Natural killer cell (primary cell): ENCODE results near the gene KDM1B. TPM values are rescaled to one million over a fixed set of nuclear protein-coding genes. Genes with fewer than 3 reads are reported as not detected.

Experiments used
- ATAC-seq, 3 donors: fragments of 150-1000 bp in 2 of 3; fragments of 200-7000 bp in 1 of 3; cut with Tn5 transposase; 1 replicate in 1 of 3; 2 replicates in 2 of 3; pipeline ENCODE4 v1.10.0; 2021; ENCODE audit warnings: mild to moderate bottlenecking in 2 of 3, moderate library complexity in 2 of 3
- DNase-seq, 2 donors: peaks; one replicate each; pipeline versions ENCODE4 v3.0.0 to v3.0.0-alpha.2; 2013 to 2021; ENCODE audit warnings: mixed read lengths in 1 of 2
- H3K27ac ChIP-seq: one replicate; pipeline ENCODE4 v1.5.1; 2013; ENCODE audit warnings: mild to moderate bottlenecking, low read length
- H3K27me3 ChIP-seq: one replicate; pipeline ENCODE4 v1.6.1; 2013; ENCODE audit warnings: low read length; ENCODE audit not compliant: control insufficient read depth, insufficient read depth
- H3K36me3 ChIP-seq: one replicate; pipeline ENCODE4 v1.6.1; 2013; ENCODE audit warnings: low read length; ENCODE audit not compliant: control insufficient read depth, insufficient read depth
- H3K4me1 ChIP-seq: one replicate; pipeline ENCODE4 v1.6.1; 2013; ENCODE audit warnings: low read length; ENCODE audit not compliant: control insufficient read depth, insufficient read depth
- H3K4me3 ChIP-seq: one replicate; pipeline ENCODE4 v1.5.1; 2013; ENCODE audit warnings: low read length
- H3K9me3 ChIP-seq: one replicate; pipeline ENCODE4 v1.6.1; 2013; ENCODE audit warnings: low read length; ENCODE audit not compliant: control insufficient read depth, insufficient read depth
- H3K27ac Mint-ChIP-seq, 2 donors: one replicate each; pipeline ENCODE4 v1.8.0; 2022; ENCODE audit warnings: mild to moderate bottlenecking in 2 of 2, mixed read lengths in 2 of 2, moderate library complexity in 1 of 2
- H3K27me3 Mint-ChIP-seq, 2 donors: one replicate each; pipeline ENCODE4 v1.8.0; 2022; ENCODE audit warnings: low read depth in 2 of 2, mixed read lengths in 2 of 2
- H3K36me3 Mint-ChIP-seq: one replicate; pipeline ENCODE4 v1.8.0; 2022; ENCODE audit warnings: mixed read lengths
- H3K4me1 Mint-ChIP-seq, 2 donors: one replicate each; pipeline ENCODE4 v1.8.0; 2022; ENCODE audit warnings: mixed read lengths in 2 of 2
- H3K4me3 Mint-ChIP-seq: one replicate; pipeline ENCODE4 v1.8.0; 2022; ENCODE audit warnings: mild to moderate bottlenecking, moderate library complexity, mixed read lengths
- H3K9me3 Mint-ChIP-seq, 2 donors: one replicate each; pipeline ENCODE4 v1.8.0; 2022; ENCODE audit warnings: mixed read lengths in 2 of 2
- WGBS: methylation state at CpG from one replicate; pipeline ENCODE4 v1.1.7; 2013; ENCODE audit warnings: missing lambda C conversion rate; ENCODE audit not compliant: insufficient coverage; 5-methylcytosine and 5-hydroxymethylcytosine counted together
- intact Hi-C: fragments of 100-400 bp; cut with micrococcal nuclease; formaldehyde crosslinking; loops from one replicate; pipeline ENCODE4 v1.14.2; 2022
- total RNA-seq, 4 donors: library from RNA; stranded (reverse); fragments of 120-200 nt in 1 of 4; gene quantifications; one replicate each; pipeline versions ENCODE4 v1.2.3 to v1.2.4, GENCODE V29; 2013 to 2022
- TF ChIP-seq, protein P1 (sequence below): fragments of 200-600 bp; IDR thresholded peaks from one replicate; pipeline ENCODE4 v1.8.0; 2022; ENCODE audit warnings: antibody characterized with exemption

KDM1B gene
- total RNA-seq, 3 donors from 2014 or later (not counting 1 experiment from before 2014, with no cell fraction given): 12.7 to 13.3 (median 13.0) TPM

DNA sequence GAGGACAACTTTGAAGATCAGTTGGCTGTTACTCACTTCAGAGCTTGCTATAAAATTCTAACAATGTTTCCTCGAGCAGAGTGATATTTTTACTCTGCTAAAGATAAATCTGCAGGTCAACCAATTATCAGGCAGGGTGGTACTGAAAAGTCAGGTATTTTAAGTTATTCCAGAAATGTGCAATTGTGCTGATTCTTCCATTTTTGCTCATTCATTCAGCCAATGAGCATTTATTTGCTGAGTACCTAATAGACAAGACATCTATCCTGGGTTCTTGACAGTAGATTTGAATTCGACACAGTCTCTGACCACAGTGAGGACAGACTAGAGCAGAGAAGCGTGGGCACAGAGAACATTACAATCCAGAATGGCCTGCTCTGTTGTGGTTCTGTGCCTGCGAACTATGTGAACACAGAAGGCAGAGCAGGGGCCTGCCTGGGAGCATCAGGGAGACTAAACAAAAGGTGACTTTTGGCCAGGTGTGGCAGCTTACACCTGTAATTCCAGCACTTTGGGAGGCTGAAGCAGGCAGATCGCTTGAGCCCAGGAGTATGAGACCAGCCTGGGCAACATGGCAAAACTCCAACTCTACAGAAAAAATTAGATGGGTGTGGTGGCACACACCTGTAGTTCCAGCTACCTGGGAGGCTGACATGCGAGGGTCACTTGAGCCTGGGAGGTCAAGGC lies 15.1 kb upstream of the KDM1B start:
- H3K9me3 Mint-ChIP-seq: no peaks in the 10 kb centered on the region
- 95% methylated on average over 6 of the region's 6 CpGs for WGBS
- no peaks in the 10 kb centered on the region for H3K27me3 ChIP-seq
- H3K9me3 ChIP-seq: no peaks in the 10 kb centered on the region
- H3K36me3 Mint-ChIP-seq: peaks cover 39% of the 10 kb centered on the region
- no peak for DNase-seq
- H3K27ac Mint-ChIP-seq: peak overlapping the region in 1 of 2 donors; percentile 28
- peaks cover 62% of the 10 kb centered on the region for H3K36me3 ChIP-seq
- H3K27ac ChIP-seq: no peak overlapping the region
- TF ChIP-seq, protein P1, sequence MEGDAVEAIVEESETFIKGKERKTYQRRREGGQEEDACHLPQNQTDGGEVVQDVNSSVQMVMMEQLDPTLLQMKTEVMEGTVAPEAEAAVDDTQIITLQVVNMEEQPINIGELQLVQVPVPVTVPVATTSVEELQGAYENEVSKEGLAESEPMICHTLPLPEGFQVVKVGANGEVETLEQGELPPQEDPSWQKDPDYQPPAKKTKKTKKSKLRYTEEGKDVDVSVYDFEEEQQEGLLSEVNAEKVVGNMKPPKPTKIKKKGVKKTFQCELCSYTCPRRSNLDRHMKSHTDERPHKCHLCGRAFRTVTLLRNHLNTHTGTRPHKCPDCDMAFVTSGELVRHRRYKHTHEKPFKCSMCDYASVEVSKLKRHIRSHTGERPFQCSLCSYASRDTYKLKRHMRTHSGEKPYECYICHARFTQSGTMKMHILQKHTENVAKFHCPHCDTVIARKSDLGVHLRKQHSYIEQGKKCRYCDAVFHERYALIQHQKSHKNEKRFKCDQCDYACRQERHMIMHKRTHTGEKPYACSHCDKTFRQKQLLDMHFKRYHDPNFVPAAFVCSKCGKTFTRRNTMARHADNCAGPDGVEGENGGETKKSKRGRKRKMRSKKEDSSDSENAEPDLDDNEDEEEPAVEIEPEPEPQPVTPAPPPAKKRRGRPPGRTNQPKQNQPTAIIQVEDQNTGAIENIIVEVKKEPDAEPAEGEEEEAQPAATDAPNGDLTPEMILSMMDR: no peak
- no peak for ATAC-seq
- no peaks in the 10 kb centered on the region for H3K4me1 ChIP-seq
- intact Hi-C loops: no loop called here
- no peak overlapping the region for H3K4me3 Mint-ChIP-seq
- no peaks in the 10 kb centered on the region for H3K27me3 Mint-ChIP-seq
- H3K4me1 Mint-ChIP-seq: no peaks in the 10 kb centered on the region
- no peak overlapping the region for H3K4me3 ChIP-seq

DNA sequence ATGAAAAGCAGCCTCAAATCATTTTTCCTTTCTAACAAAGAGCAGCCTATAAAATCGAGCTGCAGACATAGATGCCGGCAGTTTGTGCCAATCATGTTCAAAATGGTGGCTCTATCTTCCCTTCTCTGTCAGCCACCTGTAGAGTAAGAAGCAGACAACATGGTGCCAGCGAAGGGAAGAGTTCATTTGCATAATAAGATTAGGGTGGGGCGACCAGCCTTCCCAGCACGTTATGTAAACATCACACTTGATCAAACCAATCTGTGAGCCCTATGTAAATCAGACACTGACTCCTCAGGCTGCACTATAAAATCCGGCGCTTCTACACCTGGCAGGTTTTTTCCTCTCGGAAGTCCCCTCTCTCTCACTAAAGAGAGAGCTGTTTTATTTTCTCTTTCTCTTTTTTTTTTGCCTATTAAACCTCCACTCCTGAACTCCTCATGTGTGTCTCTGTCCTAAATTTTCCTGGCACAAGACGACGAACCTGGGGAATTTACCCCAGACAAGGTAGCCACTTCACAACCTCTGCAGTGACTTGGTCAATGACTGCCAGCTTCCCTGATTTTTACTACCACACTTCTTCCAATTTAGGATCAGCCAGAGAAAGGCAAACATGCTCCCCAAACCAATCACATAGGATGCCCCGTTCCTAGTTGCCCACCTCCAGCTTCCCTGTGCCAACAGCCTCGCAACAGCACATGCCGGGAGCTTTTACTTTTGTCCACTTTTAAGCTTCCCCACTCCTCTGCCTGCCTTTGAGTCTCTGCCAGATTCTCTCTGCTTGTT lies 13.2 kb upstream of the KDM1B start:
- TF ChIP-seq, protein P1: no peak
- ATAC-seq (no peak), DNase-seq (no peak)
- Mint-ChIP-seq H3K36me3 (peaks cover 39% of the 10 kb centered on the region), H3K27me3 (no peaks in the 10 kb centered on the region), H3K4me3 (no peak overlapping the region), H3K27ac (peak overlapping the region in 1 of 2 donors; percentile 5), H3K4me1 (no peaks in the 10 kb centered on the region), H3K9me3 (no peaks in the 10 kb centered on the region)
- no peaks in the 10 kb centered on the region for H3K27me3 ChIP-seq
- no peak overlapping the region for H3K4me3 ChIP-seq
- intact Hi-C loops: no loop called here
- H3K36me3 ChIP-seq: peaks cover 60% of the 10 kb centered on the region
- H3K9me3 ChIP-seq: no peaks in the 10 kb centered on the region
- H3K4me1 ChIP-seq: no peaks in the 10 kb centered on the region
- WGBS: 97% methylated on average over 12 of the region's 13 CpGs
- no peak overlapping the region for H3K27ac ChIP-seq

DNA sequence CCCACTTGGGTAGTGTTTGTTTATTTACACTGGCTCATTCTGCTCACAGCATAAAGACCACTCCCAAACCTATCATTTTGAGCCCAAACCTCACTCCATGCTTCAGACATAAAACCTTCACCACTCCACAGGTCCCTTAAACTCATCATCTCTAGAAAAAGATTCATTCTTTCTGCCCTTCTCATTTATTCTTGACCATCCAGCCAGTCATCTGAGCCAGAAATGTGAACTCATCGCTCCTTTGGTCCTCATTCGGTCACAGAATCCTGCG lies 12.7 kb upstream of the KDM1B start:
- no peaks in the 10 kb centered on the region for H3K9me3 Mint-ChIP-seq
- ATAC-seq: no peak
- intact Hi-C loops: no loop called here

More for the DNA sequence above, 12.7 kb upstream of the KDM1B start:
- TF ChIP-seq, protein P1: no peak
- H3K9me3 ChIP-seq: no peaks in the 10 kb centered on the region
- H3K27ac Mint-ChIP-seq: no peak overlapping the region
- H3K27me3 Mint-ChIP-seq: no peaks in the 10 kb centered on the region
- H3K4me3 ChIP-seq: no peak overlapping the region
- no peaks in the 10 kb centered on the region for H3K27me3 ChIP-seq
- no peak overlapping the region for H3K27ac ChIP-seq
- no peak for DNase-seq
- peaks cover 39% of the 10 kb centered on the region for H3K36me3 Mint-ChIP-seq
- H3K4me1 ChIP-seq: no peaks in the 10 kb centered on the region
- 98% methylated on average over 3 of the region's 3 CpGs for WGBS
- H3K4me3 Mint-ChIP-seq: no peak overlapping the region
- H3K4me1 Mint-ChIP-seq: no peaks in the 10 kb centered on the region
- peaks cover 60% of the 10 kb centered on the region for H3K36me3 ChIP-seq
